Colon (tissue), 2 donors: Measurements from ENCODE around the gene KSR2.
"Not testable (repeated sequence)": the region's sequence is repeated elsewhere in the genome, so short reads cannot be mapped to it uniquely, and the experiment has no call there.

Experiments
- FAIRE-seq: peaks from 2 replicates; lab custom pipeline; 2012; peaks lifted over from hg19 to GRCh38; lab: Jason Lieb, UNC
- donor health status: control.
- donor health status: control.

KSR2 gene

GRCh38 chr12:117821480-117822175 is 147.2 kb downstream of the KSR2 start:
- no peak for FAIRE-seq

GRCh38 chr12:117820216-117820907 is 148.4 kb downstream of the KSR2 start:
- FAIRE-seq, result no peak

DNA sequence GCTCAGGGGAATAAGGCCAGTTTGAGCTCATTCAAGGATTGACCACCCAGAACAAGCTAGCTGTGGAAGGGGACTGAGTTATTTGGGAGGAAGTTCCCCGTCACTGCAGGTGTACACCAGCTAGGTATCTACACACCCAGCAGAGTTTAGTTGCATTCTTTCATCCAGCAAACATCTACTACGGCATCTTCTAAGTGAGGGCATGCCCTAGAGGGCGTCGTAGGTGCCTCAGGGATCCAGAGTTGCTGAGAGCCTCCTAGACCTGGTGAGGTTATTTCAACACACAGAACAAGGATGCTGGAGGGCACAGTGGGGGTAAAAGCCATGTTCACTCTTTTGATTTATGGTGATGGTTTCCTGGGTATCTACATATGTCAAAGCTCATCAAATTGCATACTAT is 149.6 kb downstream of the KSR2 start:
- FAIRE-seq, result no peak

DNA sequence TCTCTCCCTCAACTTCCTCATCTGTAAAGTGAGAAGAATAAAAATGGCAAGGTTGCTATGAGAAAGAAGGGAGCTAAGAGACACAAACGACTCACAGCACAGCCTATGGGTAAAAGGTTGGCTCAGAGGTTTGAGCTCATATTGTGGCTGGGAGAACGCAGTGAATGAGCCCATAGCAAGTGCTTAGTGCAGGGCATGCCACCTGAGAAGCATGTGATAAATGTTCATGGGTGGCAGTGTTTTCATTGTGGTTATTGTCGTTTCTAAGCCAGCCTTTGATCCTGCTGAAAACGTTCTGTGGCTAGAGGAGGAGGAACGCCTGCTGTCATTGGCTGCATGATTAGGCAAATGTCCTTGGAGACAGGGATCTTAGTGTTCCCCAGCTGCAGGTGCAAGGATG is 150.4 kb downstream of the KSR2 start:
- FAIRE-seq, result no peak

- FAIRE-seq, result no peak
Observed at GRCh38 chr12:117809509-117809908, 159.3 kb downstream of the KSR2 start.

DNA sequence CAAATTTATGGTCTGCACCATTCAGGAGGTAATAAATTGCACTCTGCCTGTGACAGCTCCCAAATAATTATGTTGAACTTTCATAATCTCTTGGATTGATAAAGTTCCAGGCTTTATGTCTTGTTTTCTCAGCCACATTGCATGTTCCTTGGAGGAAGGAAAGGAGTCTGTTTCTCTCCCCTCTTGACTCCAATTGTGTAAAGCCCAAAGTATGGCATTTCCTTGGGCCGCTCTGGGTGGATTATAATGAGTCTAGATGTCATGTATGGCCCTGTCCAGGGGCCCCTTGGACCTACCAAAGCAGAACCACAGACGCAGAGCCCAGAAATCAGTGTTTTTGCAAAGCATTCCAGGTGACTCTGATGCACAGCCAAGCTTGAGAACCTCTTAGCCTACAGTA is 160.8 kb downstream of the KSR2 start:
- FAIRE-seq, result no peak

DNA sequence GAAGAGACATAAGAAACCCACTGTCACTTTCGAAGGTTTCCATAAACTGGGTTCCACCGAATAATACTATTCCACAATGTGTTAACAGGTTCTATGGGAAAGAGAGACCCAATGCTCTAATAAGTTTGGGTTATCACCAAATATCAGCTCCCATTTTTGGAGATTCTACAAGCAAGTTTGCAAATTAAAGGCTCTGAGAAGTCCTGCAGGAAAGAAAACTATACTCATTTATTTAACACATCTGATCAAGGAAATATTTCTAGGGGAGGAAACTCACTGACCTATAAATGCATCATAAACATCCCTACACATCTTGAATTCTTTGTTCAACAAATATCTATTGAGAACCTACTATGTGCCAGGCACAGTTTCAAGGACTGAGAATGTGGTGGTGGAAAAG is 161.4 kb downstream of the KSR2 start:
- FAIRE-seq, result no peak

DNA sequence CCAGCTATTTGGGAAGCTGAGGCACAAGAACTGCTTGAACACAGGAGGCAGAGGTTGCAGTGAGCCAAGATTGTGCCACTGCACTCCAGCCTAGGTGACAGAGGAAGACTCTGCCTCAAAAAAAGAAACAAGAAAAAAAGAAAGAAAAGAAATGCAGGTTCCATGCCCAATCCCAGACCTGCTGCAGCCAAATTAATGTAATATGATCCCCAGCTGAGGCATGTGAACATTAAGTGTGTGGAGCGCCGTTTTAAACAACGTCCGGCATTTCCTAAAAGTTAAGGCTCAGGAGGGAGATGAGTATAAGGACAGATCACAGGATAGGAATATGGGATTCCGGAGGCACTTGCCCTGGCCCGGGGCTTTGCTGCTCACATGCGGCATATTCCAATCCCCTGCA is 162.9 kb downstream of the KSR2 start:
- no peak for FAIRE-seq

DNA sequence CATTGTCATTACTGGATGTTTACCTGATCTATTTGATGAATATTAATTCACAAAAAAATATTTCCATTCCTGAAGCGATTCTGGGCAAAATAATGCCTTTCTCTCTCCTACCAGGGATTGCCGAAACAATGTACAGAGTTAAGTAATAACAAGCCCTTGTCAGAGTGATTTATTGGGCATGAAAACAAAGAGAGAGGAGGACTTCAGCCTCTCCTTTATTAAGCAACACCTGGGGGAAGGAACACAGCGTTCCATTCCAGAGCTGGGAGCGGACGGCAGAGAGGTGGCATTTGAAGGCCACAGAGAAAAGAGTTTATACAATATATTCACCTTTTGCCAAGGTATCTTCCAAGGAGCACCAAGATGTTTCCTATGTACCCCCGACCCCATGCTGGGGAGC is 165.8 kb downstream of the KSR2 start:
- no peak for FAIRE-seq

DNA sequence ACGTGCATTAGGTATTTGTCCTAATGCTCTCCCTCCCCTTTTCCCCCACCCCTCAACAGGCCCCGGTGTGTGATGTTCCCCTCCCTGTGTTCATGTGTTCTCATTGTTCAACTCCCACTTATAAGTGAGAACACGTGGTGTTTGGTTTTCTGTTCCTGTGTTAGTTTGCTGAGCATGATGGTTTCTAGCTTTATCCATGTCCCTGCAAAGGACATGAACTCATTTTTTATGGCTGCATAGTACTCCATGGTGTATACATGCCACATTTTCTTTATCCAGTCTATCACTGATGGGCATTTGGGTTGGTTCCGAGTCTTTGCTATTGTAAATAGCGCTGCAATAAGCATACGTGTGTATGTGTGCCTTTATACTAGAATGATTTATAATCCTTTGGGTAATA is 168.1 kb downstream of the KSR2 start:
- FAIRE-seq, result not testable (repeated sequence)

- no peak for FAIRE-seq
Observed at GRCh38 chr12:117797202-117797601, 171.6 kb downstream of the KSR2 start.

DNA sequence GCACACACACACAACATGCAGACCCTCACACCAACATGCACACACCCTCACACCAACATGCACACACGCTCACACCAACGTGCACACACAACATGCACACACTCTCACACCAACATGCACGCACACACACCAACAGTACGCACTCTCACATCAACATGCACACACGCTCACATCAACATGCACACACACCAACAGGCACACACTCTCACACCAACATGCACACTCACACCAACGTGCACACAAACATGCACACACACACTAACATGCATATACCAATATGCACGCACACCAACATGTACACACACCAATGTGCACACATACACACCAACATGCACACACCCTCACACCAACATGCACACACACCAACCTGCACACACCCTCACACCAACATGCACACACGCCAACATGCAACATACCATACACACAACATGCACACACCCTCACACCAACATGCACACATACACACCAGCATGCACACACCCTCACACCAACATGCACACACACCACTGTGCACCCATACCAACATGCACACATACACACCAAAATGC is 175.8 kb downstream of the KSR2 start:
- no peak for FAIRE-seq

DNA sequence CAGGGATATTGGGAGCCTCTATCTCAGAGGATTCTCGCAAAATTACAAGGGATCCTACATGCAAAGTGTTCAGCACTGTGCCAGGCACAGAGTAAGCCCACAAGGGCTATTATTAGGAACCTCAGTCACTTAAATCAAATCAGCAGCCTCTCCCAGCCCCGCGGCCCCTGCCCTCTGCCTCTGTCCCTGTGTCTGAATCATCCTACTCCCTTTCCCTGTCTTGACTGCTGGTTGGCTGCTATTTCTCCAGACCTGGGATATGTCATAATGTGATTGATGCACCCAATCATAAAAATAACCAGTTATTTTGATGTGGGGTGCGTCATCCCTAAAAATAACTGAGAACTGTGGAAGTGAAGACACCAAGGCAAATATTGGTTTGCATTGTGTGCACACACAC is 176.3 kb downstream of the KSR2 start:
- no peak for FAIRE-seq

DNA sequence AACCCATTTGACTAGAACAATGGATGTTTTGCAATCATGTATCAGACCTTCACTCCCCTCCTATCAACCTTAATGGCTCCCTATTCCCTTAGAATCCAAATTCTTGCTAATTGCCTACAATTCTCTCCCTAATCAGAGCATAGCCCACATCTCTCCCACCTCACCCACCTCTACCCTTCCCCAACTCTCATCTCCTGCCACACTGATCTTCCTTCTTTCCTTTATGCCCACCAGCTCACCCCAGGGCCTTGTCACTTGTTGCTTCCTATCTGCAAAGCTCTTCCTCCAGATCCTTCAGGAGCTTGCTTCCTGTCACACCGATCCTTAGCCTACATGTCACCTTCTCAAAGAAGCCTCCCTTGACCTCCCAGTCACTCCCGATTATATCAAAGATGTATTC is 177.8 kb downstream of the KSR2 start:
- FAIRE-seq, result no peak

GRCh38 chr12:117790198-117790597 is 178.6 kb downstream of the KSR2 start:
- no peak for FAIRE-seq

GRCh38 chr12:117789195-117789912 is 179.4 kb downstream of the KSR2 start:
- no peak for FAIRE-seq

- FAIRE-seq, result no peak
Observed at GRCh38 chr12:117778656-117779055, 190.1 kb downstream of the KSR2 start.

DNA sequence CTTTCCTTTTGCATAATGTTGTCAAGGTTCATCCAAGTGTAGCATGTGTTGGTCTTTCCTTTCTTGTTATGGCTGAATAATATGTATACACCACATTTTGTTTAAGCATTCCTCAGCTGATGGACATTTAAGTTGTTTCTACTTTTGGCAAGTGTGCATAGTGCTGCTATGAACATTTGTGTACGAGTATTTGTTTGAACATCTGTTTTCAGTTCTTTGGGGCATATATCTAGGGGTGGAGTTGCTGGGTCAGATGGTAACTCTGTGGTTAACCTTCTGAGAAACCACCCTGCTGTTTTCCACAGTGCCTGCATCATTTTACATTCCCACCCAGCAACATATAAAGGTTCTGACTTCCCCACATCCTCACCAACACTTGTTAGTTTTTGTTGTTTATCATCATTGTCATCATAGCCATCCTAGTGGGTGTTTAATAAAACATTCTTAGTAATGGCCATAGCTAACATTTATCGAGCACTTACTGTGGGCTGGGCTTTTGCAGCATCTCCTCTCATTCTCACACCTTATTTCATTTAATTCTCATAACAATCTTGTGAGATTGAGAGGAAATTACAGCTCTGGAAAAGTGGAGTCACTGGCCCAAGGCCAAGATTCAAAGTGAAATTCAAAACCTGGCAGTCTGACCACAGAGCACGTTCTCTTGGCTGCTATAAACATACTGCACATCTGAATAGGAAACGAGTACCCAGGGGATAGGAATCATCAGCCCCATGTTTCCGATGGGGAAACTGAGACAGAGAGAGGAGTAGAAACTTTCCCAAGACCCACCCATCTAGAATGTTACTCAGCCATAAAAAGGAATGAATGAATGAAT is 193.6 kb downstream of the KSR2 start:
- FAIRE-seq, result no peak

DNA sequence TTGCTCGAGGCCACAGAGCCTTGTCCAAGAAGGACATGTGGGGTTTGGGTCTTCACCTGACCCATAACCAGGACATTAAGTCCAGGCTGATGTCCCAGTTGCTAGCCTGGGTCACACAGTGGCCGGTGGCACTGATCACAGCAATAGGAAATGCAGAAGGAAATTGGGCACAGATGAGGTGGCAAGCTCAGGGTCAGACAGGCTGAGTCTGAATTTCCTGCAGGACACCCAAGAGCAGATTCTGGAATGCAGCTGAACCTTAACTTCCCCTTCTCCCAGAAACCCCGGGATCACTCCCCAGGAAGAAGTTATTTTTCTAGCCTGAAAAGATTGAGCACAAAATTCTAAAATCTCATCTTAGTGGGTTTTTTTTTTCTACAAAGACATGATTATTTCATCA is 199.9 kb downstream of the KSR2 start:
- no peak for FAIRE-seq

GRCh38 chr12:117766008-117766407 is 202.8 kb downstream of the KSR2 start:
- no peak for FAIRE-seq

DNA sequence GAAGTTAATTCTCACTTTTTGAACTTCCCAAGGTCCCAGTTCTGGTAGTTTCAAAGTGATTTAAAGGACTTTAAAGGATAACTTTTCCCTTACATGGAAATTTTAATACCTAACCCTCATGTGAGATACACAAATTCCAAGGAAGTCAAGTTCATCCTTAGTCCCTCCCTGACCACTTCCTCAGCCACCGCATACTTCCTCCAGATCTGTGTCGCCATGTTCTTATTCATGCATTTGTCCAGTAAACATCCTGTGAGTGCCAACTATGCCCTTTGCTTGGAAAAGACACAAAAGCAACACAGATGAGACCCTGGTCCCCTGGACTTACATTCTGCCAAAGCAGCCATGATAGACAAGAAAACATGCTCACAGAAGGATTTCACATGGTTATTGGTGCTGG is 206.6 kb downstream of the KSR2 start:
- FAIRE-seq, result no peak

GRCh38 chr12:117761528-117762100 is 207.2 kb downstream of the KSR2 start:
- FAIRE-seq, result no peak
